ENCODE measurements around the gene MGAT1.
A peak's percentile ranks its signal among the peaks of the same experiment; 100 is the strongest.
"Not testable (repeated sequence)": the region's sequence is repeated elsewhere in the genome, so short reads cannot be mapped to it uniquely, and the experiment has no call there.

MGAT1 gene

DNA sequence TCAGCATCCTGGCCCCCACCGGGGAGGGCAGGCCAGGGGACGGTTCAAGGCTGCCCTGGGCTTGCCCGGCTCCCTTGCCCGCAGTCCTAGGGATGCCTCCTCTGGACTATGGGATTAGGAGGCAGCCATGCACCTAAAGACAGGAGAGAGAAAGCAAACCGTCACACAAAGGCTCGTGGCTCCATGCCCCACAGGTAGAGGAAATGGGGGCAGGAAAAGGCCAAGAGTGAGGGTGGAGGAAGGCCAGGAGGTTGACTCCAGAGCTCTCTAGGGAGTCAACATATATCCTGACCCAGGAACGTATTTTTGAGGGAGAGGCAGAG, 9.7 kb downstream of the MGAT1 start:
- no peak for DNase-seq (ENCODE audit: low read depth)
- TF ChIP-seq, protein P1, sequence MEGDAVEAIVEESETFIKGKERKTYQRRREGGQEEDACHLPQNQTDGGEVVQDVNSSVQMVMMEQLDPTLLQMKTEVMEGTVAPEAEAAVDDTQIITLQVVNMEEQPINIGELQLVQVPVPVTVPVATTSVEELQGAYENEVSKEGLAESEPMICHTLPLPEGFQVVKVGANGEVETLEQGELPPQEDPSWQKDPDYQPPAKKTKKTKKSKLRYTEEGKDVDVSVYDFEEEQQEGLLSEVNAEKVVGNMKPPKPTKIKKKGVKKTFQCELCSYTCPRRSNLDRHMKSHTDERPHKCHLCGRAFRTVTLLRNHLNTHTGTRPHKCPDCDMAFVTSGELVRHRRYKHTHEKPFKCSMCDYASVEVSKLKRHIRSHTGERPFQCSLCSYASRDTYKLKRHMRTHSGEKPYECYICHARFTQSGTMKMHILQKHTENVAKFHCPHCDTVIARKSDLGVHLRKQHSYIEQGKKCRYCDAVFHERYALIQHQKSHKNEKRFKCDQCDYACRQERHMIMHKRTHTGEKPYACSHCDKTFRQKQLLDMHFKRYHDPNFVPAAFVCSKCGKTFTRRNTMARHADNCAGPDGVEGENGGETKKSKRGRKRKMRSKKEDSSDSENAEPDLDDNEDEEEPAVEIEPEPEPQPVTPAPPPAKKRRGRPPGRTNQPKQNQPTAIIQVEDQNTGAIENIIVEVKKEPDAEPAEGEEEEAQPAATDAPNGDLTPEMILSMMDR (conservative IDR thresholded peaks at IDR 0.05; ENCODE audit: low read length): no peak

DNA sequence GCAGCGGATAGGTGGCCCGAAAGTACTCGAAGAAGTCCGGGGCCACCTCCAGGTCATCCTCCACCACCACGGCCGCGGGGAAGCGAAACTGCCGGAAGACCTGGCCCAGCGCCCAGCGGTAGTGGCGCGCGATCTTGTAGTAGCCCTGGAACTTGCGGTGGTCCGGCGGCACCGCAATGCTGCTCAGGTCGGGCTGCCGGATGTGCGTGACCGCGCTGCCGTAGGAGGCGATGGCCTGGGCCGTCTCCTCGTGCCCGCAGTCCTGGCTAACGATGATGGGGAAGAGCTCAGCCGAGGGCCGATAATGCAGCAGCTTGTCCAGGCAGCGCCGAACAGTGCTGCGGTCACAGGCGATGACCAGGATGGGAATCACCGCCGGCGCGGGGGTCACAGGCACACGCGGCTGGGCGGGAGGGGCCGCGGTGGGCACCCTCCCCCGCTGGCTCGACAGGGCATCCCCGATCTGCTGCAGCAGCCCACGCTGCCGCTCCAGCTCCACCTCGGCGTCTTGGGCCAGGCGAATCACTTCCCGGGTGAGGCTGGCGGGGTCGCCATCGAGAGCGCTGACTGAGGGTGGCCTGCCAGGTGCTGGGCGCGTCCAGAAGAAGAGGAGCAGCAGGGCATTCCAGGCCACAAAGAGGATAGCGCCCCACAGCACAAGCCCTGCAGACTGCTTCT, 10.2 kb downstream of the MGAT1 start:
- H3K4me3 ChIP-seq (ENCODE audit: low read length): no peak overlapping the region
- DNase-seq (ENCODE audit: low read depth): no peak
- TF ChIP-seq, protein P1 (conservative IDR thresholded peaks at IDR 0.05; ENCODE audit: low read length): no peak

More for the DNA sequence above, 9.7 kb downstream of the MGAT1 start:
- H3K4me3 ChIP-seq (ENCODE audit: low read length): no peak overlapping the region

DNA sequence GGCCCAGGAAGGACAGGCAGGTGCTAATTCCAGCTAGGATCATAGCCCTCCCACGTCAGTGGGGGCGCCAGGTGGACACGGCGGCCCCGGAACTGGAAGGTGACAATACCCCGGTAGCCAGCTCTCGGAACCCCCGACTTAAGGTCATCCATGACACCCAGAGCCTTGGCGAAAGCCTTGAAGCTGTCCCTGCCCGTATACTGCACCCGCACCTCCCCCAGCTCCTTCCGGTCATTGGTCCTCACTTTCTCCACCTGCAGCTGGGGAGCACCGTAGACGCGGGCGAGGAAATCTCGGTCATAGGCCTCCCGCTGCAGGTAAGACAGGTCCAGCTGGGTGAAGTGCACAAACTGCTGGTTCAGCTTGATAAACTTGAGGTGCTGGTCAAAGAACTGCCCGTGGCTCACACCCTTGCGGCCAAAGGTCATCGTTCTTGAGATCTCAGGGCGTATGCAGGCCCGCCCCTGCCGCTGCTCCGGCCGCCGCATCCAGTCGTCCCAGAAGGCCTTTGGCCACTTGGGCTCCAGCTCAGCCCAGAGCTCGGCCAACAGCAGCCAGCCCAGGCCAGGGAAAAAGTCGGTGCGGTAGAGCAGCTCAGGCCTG, 10.9 kb downstream of the MGAT1 start:
- no peak for DNase-seq (ENCODE audit: low read depth)
- TF ChIP-seq, protein P1 (conservative IDR thresholded peaks at IDR 0.05; ENCODE audit: low read length): no peak
- H3K4me3 ChIP-seq (ENCODE audit: low read length): no peak overlapping the region

DNA sequence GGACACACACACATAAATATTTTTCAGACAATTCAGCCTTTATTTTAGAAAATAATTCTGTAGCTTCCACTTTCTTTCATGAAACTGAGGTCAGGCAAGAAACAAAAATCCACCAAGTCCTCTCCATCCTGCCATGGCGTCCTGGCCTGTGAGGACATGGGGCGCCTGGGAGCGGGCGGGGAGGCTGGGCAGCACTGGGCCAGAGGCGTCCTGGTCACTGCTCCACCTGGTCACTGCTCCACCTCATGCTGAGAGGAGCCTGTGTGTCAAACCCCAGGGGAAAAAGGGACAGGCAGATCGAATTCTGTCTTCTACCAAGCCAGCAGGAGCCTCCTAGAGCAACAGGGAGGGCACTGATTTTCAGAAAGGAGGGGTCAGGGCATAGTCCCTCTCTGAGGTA, 12.1 kb downstream of the MGAT1 start:
- DNase-seq (ENCODE audit: low read depth): no peak
- TF ChIP-seq, protein P1 (conservative IDR thresholded peaks at IDR 0.05; ENCODE audit: low read length): no peak
- no peak overlapping the region for H3K4me3 ChIP-seq (ENCODE audit: low read length)

DNA sequence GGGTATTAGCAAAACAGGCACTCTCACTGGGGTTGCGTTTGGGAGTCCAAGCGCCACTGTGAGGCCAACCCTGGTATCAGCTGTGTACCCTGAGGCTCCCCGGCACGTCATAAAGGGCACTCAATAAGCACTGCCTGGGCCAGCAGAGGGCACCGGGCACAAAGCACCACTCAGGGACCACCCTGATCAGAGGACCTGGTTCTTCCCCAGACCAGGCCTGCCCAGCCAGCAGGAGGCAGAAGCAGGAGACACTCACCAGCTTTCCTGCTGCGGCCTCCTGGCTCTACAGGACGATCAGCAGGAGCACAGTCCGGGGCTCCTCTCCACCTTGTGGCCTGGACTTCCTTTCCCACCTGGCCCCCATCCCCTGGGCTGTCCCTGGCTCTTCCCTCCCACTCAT, 12.6 kb downstream of the MGAT1 start:
- H3K4me3 ChIP-seq (ENCODE audit: low read length): no peak overlapping the region
- TF ChIP-seq, protein P1 (conservative IDR thresholded peaks at IDR 0.05; ENCODE audit: low read length): no peak
- DNase-seq (ENCODE audit: low read depth): no peak

DNA sequence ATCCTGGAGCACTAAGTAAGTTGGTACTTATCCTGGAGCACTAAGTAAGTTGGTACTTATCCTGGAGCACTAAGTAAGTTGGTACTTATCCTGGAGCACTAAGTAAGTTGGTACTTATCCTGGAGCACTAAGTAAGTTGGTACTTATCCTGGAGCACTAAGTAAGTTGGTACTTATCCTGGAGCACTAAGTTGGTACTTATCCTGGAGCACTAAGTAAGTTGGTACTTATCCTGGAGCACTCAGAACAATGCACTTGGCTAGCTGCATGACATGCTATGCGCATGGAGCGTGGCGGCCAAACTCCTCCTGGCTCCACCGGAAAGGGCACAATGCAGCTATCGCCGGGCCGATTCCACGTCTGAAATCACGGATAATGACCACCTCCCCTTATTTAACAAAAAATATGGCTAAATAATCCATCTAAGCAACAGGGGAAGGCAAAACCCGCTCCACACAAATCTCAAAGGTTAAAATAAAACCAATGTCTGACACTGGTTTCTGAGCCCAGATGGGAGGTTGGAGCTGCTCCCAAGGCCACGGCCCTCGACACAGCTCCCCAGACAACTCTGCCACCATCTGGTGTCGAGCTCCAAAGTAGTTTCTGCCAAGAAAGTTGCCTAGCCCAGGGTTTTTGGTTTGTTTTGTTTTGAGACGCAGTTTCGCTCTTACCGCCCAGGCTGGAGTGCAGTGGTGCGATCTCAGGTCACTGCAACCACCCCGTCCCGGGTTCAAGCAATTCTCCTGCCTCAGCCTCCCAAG, 13.8 kb downstream of the MGAT1 start:
- H3K4me3 ChIP-seq (ENCODE audit: low read length): not testable (repeated sequence)
- DNase-seq (ENCODE audit: low read depth): peak; percentile 57

DNA sequence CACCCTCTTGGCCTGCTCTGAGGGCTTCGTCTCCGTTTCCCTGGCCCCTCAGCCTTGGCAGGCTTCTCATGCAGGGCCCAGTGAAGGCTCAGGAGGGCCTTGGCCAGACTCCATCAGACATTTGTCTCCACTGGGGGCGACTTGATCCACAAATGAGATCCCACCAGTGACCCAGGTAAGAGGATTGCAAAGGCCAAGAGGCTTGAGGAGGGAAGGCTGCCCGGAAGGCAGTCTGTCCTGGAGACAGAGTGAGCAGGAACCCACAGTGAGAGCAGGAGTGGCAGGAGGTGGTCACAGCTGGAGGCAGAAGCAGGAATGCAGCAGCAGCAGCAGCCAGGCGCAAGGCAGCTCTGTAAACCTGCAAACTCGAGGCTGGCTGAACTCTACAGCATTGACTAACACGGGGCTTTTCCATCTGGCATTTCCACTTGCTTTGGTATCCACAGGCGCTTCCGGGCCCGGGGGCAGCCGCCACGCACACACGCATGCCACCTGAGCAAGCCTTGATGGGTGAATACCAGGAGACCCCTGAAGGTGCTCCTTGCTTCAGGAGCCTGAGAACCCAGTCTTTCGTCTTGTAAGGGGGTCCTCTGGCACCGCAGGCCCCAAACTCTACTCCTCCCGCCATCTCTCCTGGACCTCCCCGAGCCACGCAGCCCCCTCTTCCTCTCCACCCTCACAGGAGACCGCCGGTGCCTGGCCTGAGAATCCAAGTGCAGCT, 14.7 kb downstream of the MGAT1 start:
- no peak overlapping the region for H3K4me3 ChIP-seq (ENCODE audit: low read length)
- peak; percentile 32 for DNase-seq (ENCODE audit: low read depth)
- TF ChIP-seq, protein P1 (conservative IDR thresholded peaks at IDR 0.05; ENCODE audit: low read length): no peak
